ENCODE data around the gene STX8.

- TF ChIP-seq CTCF (IDR thresholded peaks at IDR 0.05) (no peak), POLR2A (IDR thresholded peaks at IDR 0.05) (no peak)
Observed at GRCh38 chr17:9287306-9287705, 288.3 kb downstream of the STX8 start.
